ENCODE measurements around the gene BCL11B. TPM values are rescaled to one million over a fixed set of nuclear protein-coding genes. Genes with fewer than 3 reads are reported as not detected.

The BCL11B gene
- total RNA-seq, 1 donor from 2014 or later = 1.0 TPM

DNA sequence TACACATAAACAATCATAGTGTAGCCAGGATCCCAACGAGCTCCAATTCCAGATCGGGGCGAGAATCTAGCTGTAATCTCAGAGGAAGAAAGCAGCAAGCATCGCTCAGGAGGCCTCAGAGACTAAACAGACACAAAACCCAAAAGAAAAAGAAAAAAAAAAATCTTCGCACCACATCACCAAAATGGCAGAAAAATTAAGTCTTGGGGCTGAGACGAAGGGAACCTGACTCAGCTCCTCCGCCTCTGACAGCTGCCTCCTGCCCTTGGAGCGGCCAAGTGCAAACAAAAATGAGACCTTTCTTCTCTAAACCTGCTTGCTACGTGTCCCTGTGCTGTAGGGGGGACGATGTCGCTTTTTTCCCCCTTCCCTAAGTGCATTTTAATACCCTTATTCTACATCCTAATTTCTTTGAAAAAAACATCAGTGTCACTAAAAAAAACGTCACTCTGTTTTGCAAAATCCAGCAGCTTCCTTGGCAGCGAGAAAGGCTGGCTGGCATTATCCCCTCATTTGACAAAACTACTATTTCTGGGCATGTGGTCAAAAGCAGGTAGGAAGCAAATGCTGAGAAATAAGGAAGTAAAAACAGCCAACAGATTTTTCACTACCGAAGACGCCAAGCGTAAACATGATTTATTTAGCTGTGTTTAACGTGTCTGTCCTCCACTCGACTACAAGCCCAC, 30.5 kb downstream of the BCL11B start:
- no peaks in the 10 kb centered on the region for H3K36me3 Mint-ChIP-seq (ENCODE audit: low read depth, unreplicated experiment)
- no peaks in the 10 kb centered on the region for H3K27me3 Mint-ChIP-seq (ENCODE audit: unreplicated experiment)
- H3K4me3 Mint-ChIP-seq (ENCODE audit: unreplicated experiment) = no peak overlapping the region
- peaks cover 6% of the 10 kb centered on the region for H3K4me1 Mint-ChIP-seq (ENCODE audit: unreplicated experiment)
- H3K9me3 Mint-ChIP-seq (ENCODE audit: unreplicated experiment) = no peaks in the 10 kb centered on the region
- DNase-seq (ENCODE audit: low spot score) = no peak
- TF ChIP-seq, protein P1, sequence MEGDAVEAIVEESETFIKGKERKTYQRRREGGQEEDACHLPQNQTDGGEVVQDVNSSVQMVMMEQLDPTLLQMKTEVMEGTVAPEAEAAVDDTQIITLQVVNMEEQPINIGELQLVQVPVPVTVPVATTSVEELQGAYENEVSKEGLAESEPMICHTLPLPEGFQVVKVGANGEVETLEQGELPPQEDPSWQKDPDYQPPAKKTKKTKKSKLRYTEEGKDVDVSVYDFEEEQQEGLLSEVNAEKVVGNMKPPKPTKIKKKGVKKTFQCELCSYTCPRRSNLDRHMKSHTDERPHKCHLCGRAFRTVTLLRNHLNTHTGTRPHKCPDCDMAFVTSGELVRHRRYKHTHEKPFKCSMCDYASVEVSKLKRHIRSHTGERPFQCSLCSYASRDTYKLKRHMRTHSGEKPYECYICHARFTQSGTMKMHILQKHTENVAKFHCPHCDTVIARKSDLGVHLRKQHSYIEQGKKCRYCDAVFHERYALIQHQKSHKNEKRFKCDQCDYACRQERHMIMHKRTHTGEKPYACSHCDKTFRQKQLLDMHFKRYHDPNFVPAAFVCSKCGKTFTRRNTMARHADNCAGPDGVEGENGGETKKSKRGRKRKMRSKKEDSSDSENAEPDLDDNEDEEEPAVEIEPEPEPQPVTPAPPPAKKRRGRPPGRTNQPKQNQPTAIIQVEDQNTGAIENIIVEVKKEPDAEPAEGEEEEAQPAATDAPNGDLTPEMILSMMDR (IDR thresholded peaks at IDR 0.05; ENCODE audit: unreplicated experiment) = no peak
- no peak overlapping the region for H3K27ac Mint-ChIP-seq (ENCODE audit: unreplicated experiment)

DNA sequence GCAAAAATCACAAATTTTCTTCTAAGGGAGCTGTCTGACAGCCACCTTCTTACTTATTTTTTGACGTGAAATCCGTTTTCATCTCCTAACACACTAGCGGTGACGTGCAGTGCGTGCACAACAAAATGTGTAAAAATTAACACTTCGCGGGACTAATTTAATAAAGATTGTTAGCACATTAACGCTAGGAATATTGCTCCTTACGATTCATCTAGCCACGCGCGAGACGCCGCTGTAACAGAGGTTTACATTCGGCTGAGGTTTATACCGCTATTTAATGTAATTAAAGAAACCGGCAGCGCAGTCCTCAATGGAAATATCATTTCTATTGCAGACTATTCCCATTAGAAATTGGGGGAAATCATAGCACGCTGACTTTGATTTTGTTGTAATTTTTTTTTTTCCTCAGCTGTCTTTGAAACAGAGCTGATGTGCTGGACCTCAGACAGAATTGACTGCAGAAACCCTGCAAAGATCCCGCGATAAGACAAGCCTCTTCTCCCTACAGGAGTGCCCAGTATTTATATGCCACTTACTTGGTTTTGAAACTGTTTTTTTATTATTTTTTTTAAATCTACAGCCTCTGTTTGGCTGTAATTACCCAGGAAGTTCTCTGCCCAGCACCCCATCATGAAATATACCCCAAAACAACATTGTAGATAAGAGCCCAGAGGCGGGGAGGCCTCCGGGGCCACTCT, 31.2 kb downstream of the BCL11B start:
- no peaks in the 10 kb centered on the region for H3K27me3 Mint-ChIP-seq (ENCODE audit: unreplicated experiment)
- no peak for DNase-seq (ENCODE audit: low spot score)
- peaks cover 7% of the 10 kb centered on the region for H3K4me1 Mint-ChIP-seq (ENCODE audit: unreplicated experiment)
- no peaks in the 10 kb centered on the region for H3K9me3 Mint-ChIP-seq (ENCODE audit: unreplicated experiment)
- H3K36me3 Mint-ChIP-seq (ENCODE audit: low read depth, unreplicated experiment) = no peaks in the 10 kb centered on the region
- H3K27ac Mint-ChIP-seq (ENCODE audit: unreplicated experiment) = no peak overlapping the region
- TF ChIP-seq, protein P1 (IDR thresholded peaks at IDR 0.05; ENCODE audit: unreplicated experiment) = no peak
- H3K4me3 Mint-ChIP-seq (ENCODE audit: unreplicated experiment) = no peak overlapping the region

DNA sequence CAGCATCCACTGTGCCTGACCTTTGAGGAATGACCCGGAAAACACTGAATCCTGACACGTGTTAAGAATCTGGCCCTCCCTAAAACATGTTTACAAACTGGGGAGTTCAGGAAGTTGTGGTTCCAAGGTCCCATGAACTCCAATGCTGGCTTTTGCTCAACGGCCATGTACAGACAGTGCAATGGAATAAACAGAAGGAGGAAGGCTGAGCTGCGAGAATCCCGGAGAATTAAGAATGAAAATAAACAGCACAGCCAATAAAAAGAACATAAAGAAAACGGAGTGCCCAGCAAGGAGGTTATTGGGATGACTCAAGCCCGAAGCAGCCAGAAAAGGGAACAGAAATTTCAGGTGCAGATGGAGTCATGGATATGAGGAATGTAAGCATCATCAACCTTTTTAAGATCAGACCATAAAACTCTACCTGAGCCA, 32.3 kb downstream of the BCL11B start:
- Mint-ChIP-seq H3K4me3 (ENCODE audit: unreplicated experiment) (no peak overlapping the region), H3K27ac (ENCODE audit: unreplicated experiment) (no peak overlapping the region), H3K27me3 (ENCODE audit: unreplicated experiment) (no peaks in the 10 kb centered on the region), H3K36me3 (ENCODE audit: low read depth, unreplicated experiment) (no peaks in the 10 kb centered on the region), H3K4me1 (ENCODE audit: unreplicated experiment) (peaks cover 10% of the 10 kb centered on the region), H3K9me3 (ENCODE audit: unreplicated experiment) (no peaks in the 10 kb centered on the region)
- TF ChIP-seq, protein P1 (IDR thresholded peaks at IDR 0.05; ENCODE audit: unreplicated experiment) = no peak
- no peak for DNase-seq (ENCODE audit: low spot score)

DNA sequence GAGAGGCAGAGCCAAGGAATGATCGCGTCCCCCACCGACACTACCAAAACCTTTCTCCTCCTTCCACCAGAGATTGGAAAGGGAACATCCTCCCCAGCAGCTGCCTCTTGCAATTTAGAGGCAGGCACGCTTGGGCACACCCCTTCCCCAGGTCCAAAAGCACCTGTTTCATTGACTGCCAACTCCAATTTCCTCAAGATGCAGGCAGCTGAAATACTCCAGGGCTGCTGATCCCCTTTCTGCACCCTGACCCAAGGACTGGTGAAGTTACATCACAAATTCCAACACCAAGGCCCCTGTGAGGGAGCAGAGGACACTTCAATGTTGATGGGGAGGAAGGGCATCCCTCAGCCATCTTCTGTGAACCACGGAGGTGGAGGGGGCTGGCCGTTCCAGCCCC, 33.8 kb downstream of the BCL11B start:
- no peaks in the 10 kb centered on the region for H3K36me3 Mint-ChIP-seq (ENCODE audit: low read depth, unreplicated experiment)
- no peak overlapping the region for H3K4me3 Mint-ChIP-seq (ENCODE audit: unreplicated experiment)
- TF ChIP-seq, protein P1 (IDR thresholded peaks at IDR 0.05; ENCODE audit: unreplicated experiment) = no peak
- H3K27me3 Mint-ChIP-seq (ENCODE audit: unreplicated experiment) = no peaks in the 10 kb centered on the region
- no peak for DNase-seq (ENCODE audit: low spot score)
- no peaks in the 10 kb centered on the region for H3K9me3 Mint-ChIP-seq (ENCODE audit: unreplicated experiment)
- no peak overlapping the region for H3K27ac Mint-ChIP-seq (ENCODE audit: unreplicated experiment)
- peaks cover 10% of the 10 kb centered on the region for H3K4me1 Mint-ChIP-seq (ENCODE audit: unreplicated experiment)

DNA sequence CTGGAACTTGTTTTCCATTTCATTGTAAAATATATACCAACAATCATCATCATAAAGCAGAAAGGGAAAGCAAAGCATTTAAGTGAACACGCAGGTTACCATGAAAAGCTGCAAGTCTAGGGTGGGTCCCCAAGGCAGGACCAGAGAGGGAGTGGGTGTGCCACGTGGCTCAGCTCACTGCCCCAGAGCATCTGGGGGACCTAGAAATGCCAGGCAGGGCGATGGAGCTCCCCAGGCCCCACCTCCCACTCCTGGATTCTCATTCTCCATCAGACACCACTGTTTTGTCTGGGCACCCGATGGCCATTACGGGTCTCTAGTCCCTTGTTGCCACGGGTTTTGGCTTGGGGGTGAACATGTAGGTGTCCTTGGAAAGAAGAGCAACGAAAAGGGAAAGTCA, 34.7 kb downstream of the BCL11B start:
- Mint-ChIP-seq H3K4me3 (ENCODE audit: unreplicated experiment) (no peak overlapping the region), H3K9me3 (ENCODE audit: unreplicated experiment) (no peaks in the 10 kb centered on the region), H3K4me1 (ENCODE audit: unreplicated experiment) (peaks cover 10% of the 10 kb centered on the region), H3K27me3 (ENCODE audit: unreplicated experiment) (no peaks in the 10 kb centered on the region), H3K36me3 (ENCODE audit: low read depth, unreplicated experiment) (no peaks in the 10 kb centered on the region), H3K27ac (ENCODE audit: unreplicated experiment) (no peak overlapping the region)
- TF ChIP-seq, protein P1 (IDR thresholded peaks at IDR 0.05; ENCODE audit: unreplicated experiment) = no peak
- DNase-seq (ENCODE audit: low spot score) = no peak

All from endothelial cell (in vitro differentiated cells).